Fibroblast of skin of right biceps (primary cell): ENCODE results near the gene RPL37A.
"Not testable (repeated sequence)": the region's sequence is repeated elsewhere in the genome, so short reads cannot be mapped to it uniquely, and the experiment has no call there.

Source experiments
- DNase-seq: peaks from one replicate; pipeline ENCODE4 v3.0.0-alpha.2; 2013

Gene RPL37A

GRCh38 chr2:216518566-216519119 is 20.0 kb downstream of the RPL37A start:
- DNase-seq, result not testable (repeated sequence)

DNA sequence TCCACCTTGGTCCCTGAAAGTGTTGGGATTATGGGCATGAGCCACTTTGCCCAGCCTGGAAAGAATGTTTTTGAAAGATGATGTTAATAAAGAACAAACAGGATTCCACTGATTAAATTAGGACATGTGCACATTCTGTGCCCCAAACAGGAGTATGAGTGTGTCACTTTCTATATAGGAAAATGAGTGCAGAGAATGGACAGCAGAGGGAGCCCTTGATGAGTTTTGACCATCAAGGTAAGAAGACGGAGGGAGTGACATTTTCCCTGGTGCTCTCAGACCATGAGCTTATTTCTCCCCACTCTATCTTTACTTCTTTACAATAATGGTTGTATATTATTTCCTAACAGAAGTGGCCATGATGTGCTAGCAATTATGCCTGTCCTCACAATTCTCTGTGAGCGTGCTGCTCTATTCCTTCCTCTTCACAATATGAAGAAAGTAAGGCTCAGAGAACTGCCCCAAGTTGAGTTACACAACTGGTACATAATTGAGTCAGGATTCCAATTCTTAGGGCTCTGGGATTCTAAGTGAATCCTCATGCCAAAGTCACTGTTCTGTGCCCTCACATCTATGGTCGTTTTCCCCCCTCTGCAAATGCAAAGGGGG is 20.6 kb downstream of the RPL37A start:
- DNase-seq, result peak; percentile 77

- peak; percentile 44 for DNase-seq
These were observed 21.5 kb downstream of the RPL37A start for GRCh38 chr2:216520112-216520511.

GRCh38 chr2:216522892-216523502 is 24.4 kb downstream of the RPL37A start:
- DNase-seq, result no peak

GRCh38 chr2:216525972-216526371 is 27.3 kb downstream of the RPL37A start:
- no peak for DNase-seq

DNA sequence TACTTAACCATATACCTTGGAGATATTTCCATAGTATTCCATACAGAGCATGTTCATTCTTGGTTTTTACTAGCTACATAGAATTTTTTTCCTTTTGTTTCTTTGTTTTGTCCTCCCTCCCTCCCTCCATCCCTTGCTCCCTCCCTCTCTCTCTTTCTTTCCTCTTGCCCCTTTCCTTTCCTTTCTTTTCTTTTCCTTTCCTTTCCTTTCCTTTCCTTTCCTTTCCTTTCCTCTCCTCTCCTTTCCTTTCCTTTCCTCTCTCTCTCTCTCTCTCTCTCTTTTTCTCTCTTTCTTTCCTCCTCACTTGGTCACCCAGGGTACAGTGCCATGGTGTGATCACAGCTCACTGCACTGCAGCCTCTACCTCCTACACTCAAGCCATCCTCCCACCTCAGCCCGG is 28.3 kb downstream of the RPL37A start:
- no peak for DNase-seq

DNA sequence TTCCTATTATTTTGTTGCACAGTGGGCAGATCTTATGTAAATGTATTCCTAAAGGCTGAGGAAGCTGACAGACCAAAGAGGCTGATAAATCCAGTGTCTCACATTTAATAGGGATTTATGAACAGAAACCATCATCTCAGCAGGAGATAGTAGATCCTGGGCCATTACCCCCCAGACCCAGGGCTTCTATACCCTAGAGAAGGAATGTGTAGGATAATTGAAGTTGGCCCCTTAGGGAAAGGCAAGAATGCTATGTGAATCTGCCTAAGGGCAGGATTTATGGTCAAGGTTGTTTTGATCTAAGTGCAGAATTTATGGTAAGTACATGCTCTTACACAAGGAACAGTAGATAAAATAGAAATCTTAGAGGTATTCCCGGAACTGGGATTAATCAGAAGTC is 29.0 kb downstream of the RPL37A start:
- DNase-seq, result no peak

- DNase-seq, result no peak
These were observed 33.9 kb downstream of the RPL37A start for GRCh38 chr2:216532562-216532961.

DNA sequence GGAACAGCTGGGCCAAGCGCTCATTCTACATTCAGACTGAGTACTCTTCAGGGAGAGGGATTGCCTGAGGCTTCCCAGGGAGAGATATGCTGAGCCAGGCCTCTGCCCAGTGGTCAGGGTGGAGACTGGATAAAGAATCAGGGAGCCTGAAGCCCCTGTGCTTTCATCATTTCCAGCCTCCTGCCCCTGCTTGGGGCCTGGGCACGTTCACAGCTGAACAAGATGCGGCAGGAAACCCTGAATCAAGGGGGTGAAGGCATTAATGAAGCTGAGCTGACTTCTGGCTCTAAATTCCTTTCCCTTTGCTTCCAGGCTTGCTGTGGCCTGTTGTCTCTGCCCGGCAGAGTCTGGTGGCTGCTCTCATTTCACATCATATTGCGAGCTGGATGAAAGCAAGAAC is 35.0 kb downstream of the RPL37A start:
- DNase-seq, result no peak

DNA sequence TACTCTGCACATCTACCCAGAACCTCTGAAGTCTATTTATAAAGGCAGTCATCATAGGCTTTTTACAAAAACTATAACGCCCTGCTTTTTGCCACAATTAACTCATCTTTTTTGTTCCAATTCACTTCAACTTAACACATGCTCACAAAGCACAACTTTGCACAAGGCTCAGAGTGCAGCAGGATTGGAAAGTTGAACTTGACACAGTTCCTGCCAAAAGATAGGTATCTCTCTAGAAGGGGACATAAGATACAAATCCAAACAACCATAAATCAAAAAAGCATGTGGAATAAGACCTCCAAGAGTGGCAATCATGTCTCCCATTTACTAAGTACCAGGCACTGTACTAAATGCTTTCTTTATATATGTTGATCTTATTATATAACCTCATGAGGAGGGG is 36.2 kb downstream of the RPL37A start:
- DNase-seq, result no peak

GRCh38 chr2:216535454-216535995 is 36.9 kb downstream of the RPL37A start:
- DNase-seq, result peak; percentile 84

DNA sequence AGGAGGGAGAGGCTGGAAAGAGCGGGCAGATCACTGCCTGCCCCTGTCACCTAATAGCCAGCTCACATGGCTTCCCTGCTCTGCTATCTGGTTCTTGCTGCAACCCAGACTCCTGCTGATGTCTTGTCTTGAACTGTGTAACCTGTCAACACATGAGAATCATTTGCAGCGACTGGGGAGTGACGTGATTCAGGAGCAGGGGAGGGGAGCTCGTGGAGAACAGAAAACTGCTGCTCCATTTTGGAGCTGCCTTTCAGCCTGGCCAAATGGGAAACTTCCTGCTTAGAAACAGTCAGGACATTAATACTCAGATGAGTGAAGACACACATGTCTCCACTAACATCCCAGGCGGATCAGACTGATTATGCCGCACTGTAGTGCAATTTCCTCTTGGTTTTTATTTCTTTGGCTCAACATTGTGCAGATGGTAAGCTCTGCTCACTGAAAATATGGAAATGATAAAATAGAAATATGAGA is 38.1 kb downstream of the RPL37A start:
- peak; percentile 89 for DNase-seq

GRCh38 chr2:216537366-216537765 is 38.7 kb downstream of the RPL37A start:
- no peak for DNase-seq

- no peak for DNase-seq
These were observed 39.9 kb downstream of the RPL37A start for GRCh38 chr2:216538538-216538937.

DNA sequence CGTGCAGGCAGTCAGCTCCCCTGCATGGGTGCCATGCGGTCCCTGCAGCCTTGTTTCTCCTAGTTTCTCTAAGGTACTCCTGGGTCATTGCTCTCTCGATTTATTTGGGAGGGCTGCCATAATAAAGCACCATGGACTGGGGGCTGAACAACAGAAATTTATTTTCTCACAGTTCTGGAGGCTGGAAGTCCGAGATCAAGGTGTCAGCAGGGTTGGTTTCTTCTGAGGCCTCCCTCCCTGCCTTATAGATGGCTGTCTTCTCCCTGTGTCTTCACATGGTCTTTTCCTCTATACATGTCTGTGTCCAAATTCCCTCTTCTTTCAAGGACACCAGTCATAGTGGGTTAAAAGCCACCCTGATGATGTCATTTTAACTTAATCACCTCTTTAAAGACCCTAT is 40.5 kb downstream of the RPL37A start:
- DNase-seq, result no peak

GRCh38 chr2:216539791-216540241 is 41.2 kb downstream of the RPL37A start:
- no peak for DNase-seq

GRCh38 chr2:216540920-216541319 is 42.3 kb downstream of the RPL37A start:
- no peak for DNase-seq

- DNase-seq, result no peak
These were observed 42.9 kb downstream of the RPL37A start for GRCh38 chr2:216541505-216541904.

- DNase-seq, result peak; percentile 79
These were observed 46.7 kb downstream of the RPL37A start for GRCh38 chr2:216545359-216545758.

DNA sequence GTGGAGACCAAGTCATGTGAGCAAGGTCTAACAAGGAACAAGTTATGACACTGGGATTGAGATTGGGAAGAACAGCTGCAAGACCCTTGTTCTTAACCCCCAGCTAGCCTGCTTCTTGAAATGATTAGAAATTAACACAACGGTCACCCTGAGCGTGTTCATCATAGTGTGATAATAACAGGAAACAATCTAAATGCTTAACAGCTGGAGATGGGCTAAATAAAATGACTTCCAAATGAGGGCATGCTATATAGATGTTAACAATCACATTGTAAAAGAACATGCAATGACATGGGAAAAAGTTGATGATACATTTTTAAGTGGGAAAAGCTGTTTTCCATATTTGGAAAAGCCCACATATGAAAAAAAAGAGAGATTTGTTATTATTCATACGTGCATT is 47.6 kb downstream of the RPL37A start:
- peak; percentile 65 for DNase-seq

DNA sequence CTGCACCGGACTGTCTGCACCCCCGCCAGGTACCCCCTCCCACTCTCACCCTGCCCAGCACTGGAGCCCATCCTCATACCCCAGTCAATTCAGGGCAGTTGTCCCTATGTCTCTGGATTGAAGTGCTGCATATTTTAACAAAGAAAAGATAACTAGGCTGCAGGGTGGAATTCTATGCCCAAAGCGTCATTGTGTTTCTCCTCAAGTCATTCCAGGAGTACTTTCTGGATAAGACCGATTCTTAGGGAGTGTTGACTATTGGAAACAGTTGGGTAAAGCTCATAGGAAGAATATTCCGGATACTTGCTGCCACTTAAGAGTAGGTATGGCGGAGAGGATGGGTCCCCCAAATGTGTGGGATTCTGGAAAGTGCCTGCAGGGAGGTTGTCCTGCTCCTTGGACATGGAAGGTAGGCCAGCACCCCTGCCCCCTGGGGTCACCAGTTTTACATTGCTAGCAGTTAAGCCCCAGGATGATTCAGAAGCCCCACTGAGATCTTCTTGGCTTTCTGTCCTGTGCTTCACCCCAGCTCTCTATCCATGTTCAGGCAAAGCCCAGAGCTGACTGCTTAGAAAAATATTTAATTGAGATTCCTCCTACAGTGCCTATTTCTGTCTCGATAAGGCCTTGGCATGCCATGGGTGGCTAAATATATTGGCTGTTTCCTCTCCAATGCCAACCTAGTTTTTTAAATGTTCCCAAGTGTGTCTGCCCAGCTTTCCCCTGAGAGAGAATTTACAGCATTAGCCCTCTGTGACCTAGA is 48.2 kb downstream of the RPL37A start:
- peak; percentile 80 for DNase-seq

DNA sequence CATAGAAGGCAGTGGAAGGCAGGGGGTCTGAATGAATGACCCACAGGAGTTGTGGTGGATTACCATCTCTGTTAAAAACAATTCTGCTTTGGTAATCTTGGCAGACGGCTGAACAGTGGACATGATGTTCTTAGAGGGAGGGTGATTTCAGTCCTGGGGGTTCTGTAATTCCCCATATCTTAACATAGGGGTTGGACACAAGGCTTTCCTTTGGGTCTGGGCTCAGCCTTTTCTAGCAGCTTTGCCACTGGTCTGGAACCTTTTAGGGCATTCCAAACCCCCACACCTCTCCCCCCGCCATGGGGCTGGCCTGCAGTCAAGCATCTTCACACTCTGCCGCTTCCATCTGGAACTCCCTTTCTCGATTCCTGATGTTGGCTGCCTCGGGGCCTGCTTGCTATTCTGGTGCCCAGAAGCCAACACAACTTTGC is 50.3 kb downstream of the RPL37A start:
- DNase-seq, result no peak

GRCh38 chr2:216549926-216550690 is 51.5 kb downstream of the RPL37A start:
- no peak for DNase-seq
